GM13976 (cell line): ENCODE results near the gene AFMID.

Experiments
- DNase-seq: peaks from one replicate; pipeline ENCODE4 v3.0.0; 2012; ENCODE audit warnings: low spot score
- in situ Hi-C: fragments of 300-500 bp; cut with MboI; formaldehyde crosslinking; loops from one replicate; pipeline ENCODE4 v1.12.0; 2022; ENCODE audit warnings: low sequenced_read_pairs, mixed read lengths, inconsistent platforms; ENCODE audit not compliant: unreplicated experiment
- TF ChIP-seq, protein P1 (sequence below): IDR thresholded peaks from 2 replicates; pipeline ENCODE4 v1.5.1; 2012; ENCODE audit warnings: borderline replicate concordance, mild to moderate bottlenecking; ENCODE audit not compliant: insufficient read depth; ENCODE audit errors: extremely low read depth, missing control alignments, control extremely low read depth

The AFMID gene

DNA sequence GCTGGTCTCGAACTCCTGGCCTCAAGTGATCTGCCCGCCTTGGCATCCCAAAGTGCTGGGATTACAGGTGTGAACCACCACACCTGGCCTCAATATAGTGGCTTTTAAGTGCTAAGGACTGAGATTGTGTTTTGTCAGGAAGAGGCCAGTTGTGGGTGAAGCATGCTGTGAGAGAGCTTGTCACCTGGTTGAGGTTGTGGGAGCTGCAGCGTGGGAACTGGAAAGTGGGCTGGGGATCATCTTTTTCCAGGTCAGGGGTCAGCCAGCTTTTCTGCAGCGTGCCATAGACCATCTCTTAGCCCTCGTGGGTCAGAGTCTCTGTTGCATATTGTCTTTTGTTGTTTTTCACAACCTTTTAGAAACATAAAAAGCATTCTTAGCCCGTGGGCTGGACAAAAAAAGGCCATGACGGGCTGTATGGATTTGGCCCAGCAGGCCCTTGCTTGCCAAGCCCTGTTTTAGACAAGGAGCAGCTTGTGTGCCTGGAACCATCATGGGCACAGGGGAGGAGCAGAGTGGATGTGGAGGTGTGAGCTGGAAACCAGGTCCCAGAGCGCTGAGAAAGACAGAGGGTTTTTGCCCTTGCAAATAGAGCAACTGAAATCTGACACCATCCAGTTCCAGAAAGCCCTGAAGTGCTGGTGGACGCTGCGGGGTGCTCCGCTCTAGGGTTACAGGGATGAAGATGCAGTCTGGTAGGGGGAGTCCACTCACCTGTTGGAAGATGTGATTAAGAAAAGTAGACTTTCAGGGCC is 32.4 kb downstream of the AFMID start:
- DNase-seq = no peak
- TF ChIP-seq, protein P1, sequence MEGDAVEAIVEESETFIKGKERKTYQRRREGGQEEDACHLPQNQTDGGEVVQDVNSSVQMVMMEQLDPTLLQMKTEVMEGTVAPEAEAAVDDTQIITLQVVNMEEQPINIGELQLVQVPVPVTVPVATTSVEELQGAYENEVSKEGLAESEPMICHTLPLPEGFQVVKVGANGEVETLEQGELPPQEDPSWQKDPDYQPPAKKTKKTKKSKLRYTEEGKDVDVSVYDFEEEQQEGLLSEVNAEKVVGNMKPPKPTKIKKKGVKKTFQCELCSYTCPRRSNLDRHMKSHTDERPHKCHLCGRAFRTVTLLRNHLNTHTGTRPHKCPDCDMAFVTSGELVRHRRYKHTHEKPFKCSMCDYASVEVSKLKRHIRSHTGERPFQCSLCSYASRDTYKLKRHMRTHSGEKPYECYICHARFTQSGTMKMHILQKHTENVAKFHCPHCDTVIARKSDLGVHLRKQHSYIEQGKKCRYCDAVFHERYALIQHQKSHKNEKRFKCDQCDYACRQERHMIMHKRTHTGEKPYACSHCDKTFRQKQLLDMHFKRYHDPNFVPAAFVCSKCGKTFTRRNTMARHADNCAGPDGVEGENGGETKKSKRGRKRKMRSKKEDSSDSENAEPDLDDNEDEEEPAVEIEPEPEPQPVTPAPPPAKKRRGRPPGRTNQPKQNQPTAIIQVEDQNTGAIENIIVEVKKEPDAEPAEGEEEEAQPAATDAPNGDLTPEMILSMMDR = no peak
- in situ Hi-C loops = no loop called here

GRCh38 chr17:78223061-78223460 is 35.9 kb downstream of the AFMID start:
- TF ChIP-seq, protein P1 = no peak
- DNase-seq = no peak
- in situ Hi-C loops = no loop called here

GRCh38 chr17:78223765-78224164 is 36.6 kb downstream of the AFMID start:
- TF ChIP-seq, protein P1 = no peak
- in situ Hi-C loops = no loop called here
- no peak for DNase-seq

DNA sequence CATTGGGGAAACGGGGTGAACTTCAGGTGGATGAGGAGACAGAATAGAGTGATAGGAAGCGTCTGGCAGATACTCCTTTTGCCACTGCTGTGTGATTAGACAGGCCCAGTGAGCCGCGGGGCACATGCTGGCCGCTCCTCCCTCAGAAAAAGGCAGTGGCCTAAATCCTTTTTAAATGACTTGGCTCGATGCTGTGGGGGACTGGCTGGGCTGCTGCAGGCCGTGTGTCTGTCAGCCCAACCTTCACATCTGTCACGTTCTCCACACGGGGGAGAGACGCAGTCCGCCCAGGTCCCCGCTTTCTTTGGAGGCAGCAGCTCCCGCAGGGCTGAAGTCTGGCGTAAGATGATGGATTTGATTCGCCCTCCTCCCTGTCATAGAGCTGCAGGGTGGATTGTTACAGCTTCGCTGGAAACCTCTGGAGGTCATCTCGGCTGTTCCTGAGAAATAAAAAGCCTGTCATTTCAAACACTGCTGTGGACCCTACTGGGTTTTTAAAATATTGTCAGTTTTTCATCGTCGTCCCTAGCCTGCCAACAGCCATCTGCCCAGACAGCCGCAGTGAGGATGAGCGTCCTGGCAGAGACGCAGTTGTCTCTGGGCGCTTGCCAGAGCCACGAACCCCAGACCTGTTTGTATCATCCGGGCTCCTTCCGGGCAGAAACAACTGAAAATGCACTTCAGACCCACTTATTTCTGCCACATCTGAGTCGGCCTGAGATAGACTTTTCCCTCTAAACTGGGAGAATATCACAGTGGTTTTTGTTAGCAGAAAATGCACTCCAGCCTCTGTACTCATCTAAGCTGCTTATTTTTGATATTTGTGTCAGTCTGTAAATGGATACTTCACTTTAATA is 37.3 kb downstream of the AFMID start:
- in situ Hi-C loops = no loop called here
- no peak for DNase-seq
- TF ChIP-seq, protein P1 = no peak

GRCh38 chr17:78225088-78225865 is 38.1 kb downstream of the AFMID start:
- TF ChIP-seq, protein P1 = no peak
- no peak for DNase-seq
- in situ Hi-C loops = no loop called here

DNA sequence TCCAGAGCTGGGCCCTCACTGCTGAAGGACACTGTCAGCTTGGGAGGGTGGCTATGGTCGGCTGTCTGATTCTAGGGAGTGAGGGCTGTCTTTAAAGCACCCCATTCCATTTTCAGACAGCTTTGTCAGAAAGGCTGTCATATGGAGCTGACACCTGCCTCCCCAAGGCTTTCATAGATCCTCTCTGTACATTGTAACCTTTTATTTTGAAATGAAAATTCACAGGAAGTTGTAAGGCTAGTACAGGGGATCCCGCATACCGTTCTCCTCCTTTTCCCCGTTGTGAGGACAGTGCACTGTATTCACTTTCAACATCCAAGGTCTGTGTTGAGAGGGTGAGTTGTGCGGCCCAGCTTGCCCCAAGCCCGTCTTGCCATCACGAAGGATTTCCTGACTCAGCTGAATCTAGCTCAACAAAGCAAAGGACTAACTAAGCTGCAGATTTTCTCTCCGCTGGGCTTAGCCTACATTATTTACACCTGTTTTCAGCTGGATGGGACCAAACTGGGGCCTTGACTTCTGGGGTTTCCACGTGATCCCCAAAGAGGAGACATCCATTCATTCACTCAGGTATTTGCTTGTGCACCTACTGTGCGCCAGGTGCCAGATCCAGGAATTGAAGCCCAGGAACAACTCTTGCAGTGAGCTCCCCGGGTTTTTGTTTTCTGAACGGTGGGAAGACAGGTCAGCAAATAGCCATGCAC is 39.0 kb downstream of the AFMID start:
- TF ChIP-seq, protein P1 = no peak
- in situ Hi-C loops = no loop called here
- DNase-seq = no peak
